MCF 10A (cell line): ENCODE measurements around the gene MSH6. TPM values are rescaled to one million over a fixed set of nuclear protein-coding genes. Genes with fewer than 3 reads are reported as not detected.
"Not testable (repeated sequence)": the region's sequence is repeated elsewhere in the genome, so short reads cannot be mapped to it uniquely, and the experiment has no call there.

Source experiments
- BruUV-seq: library from RNA; stranded (reverse); fragments of 400-500 nt; replicated peaks from 2 replicates; lab custom pipeline; 2021; lab: Mats Ljungman, UMichigan
- CTCF ChIA-PET: fragments of 300-600 bp; sonication (Branson Sonifier 250); formaldehyde crosslinking; extraction: SDS; loops from one replicate; lab custom pipeline; 2021; ENCODE audit warnings: antibody characterized with exemption, inconsistent platforms; lab: Yijun Ruan, JAX
- POLR2A ChIA-PET: fragments of 300-600, 350-650 bp; sonication (Branson Sonifier 250); formaldehyde crosslinking; extraction: SDS; loops from one replicate; lab custom pipeline; 2020; ENCODE audit warnings: antibody characterized with exemption, inconsistent platforms; lab: Yijun Ruan, JAX
- DNase-seq: peaks from one replicate; pipeline ENCODE4 v3.0.0-alpha.2; 2018; ENCODE audit not compliant: unreplicated experiment
- H3K27ac Mint-ChIP-seq: one replicate; pipeline ENCODE4 v1.8.0; 2022; ENCODE audit warnings: mild to moderate bottlenecking, low read depth, mixed read lengths; ENCODE audit not compliant: unreplicated experiment
- H3K27me3 Mint-ChIP-seq: one replicate; pipeline ENCODE4 v1.8.0; 2022; ENCODE audit warnings: mixed read lengths; ENCODE audit not compliant: insufficient read depth, unreplicated experiment
- H3K36me3 Mint-ChIP-seq: one replicate; pipeline ENCODE4 v1.8.0; 2022; ENCODE audit warnings: mild to moderate bottlenecking, moderate library complexity, mixed read lengths; ENCODE audit not compliant: insufficient read depth, unreplicated experiment
- H3K4me1 Mint-ChIP-seq: one replicate; pipeline ENCODE4 v1.8.0; 2022; ENCODE audit warnings: mixed read lengths; ENCODE audit not compliant: insufficient read depth, unreplicated experiment
- H3K4me3 Mint-ChIP-seq: one replicate; pipeline ENCODE4 v1.8.0; 2022; ENCODE audit warnings: mild to moderate bottlenecking, moderate library complexity, mixed read lengths; ENCODE audit not compliant: unreplicated experiment
- H3K9me3 Mint-ChIP-seq: one replicate; pipeline ENCODE4 v1.8.0; 2022; ENCODE audit warnings: mixed read lengths; ENCODE audit not compliant: unreplicated experiment
- intact Hi-C: fragments of 100-400 bp; cut with micrococcal nuclease; formaldehyde crosslinking; loops from 2 replicates; pipeline ENCODE4 v1.14.1; 2022
- total RNA-seq: library from RNA; stranded (reverse); gene quantifications from 2 replicates; pipeline ENCODE4 v1.2.3, GENCODE V29; 2022
- TF ChIP-seq, protein P1 (sequence below): fragments of 200-600 bp; IDR thresholded peaks from one replicate; pipeline ENCODE4 v1.8.0; 2022; ENCODE audit warnings: antibody characterized with exemption, mild to moderate bottlenecking; ENCODE audit not compliant: unreplicated experiment

The MSH6 gene
- total RNA-seq, 1 experiment from 2014 or later, result 45.3 TPM

DNA sequence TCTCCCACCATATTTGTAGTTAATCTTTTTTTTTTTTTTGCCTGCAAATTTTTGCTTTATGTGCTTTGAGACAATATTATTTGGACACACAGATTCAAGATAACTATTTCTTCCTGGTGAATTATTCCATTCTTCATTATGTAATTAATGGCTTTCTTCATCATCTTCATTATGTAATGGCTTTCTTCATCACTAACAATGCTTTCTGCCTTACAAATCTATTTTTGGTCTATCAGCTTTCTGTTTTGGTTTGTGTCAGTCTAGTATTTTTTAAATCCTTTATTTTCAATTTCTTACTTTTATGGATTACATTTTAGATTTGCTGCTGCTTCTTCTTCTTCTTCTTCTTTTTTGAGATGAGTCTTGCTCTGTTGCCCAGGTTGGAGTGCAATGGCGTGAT is 60.5 kb downstream of the MSH6 start:
- TF ChIP-seq, protein P1, sequence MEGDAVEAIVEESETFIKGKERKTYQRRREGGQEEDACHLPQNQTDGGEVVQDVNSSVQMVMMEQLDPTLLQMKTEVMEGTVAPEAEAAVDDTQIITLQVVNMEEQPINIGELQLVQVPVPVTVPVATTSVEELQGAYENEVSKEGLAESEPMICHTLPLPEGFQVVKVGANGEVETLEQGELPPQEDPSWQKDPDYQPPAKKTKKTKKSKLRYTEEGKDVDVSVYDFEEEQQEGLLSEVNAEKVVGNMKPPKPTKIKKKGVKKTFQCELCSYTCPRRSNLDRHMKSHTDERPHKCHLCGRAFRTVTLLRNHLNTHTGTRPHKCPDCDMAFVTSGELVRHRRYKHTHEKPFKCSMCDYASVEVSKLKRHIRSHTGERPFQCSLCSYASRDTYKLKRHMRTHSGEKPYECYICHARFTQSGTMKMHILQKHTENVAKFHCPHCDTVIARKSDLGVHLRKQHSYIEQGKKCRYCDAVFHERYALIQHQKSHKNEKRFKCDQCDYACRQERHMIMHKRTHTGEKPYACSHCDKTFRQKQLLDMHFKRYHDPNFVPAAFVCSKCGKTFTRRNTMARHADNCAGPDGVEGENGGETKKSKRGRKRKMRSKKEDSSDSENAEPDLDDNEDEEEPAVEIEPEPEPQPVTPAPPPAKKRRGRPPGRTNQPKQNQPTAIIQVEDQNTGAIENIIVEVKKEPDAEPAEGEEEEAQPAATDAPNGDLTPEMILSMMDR, result no peak
- no TSS peak for BruUV-seq
- Mint-ChIP-seq H3K27ac (no peak overlapping the region), H3K36me3 (peaks cover 38% of the 10 kb centered on the region), H3K27me3 (no peaks in the 10 kb centered on the region), H3K4me1 (peaks cover 9% of the 10 kb centered on the region), H3K4me3 (no peak overlapping the region), H3K9me3 (no peaks in the 10 kb centered on the region)
- intact Hi-C loops, result no loop called here
- CTCF ChIA-PET, result interaction anchor here (0.7 to 2.3 kb wide), 4 partner anchors 15 to 571 kb away, joined by 3 to 10 read pairs (median 3); no protein-coding TSS in a partner anchor
- POLR2A ChIA-PET, result interaction anchor here (0.7 to 1.4 kb wide), 4 partner anchors 15 to 250 kb away, joined by 3 to 5 read pairs (median 3); no protein-coding TSS in a partner anchor
- DNase-seq, result no peak

DNA sequence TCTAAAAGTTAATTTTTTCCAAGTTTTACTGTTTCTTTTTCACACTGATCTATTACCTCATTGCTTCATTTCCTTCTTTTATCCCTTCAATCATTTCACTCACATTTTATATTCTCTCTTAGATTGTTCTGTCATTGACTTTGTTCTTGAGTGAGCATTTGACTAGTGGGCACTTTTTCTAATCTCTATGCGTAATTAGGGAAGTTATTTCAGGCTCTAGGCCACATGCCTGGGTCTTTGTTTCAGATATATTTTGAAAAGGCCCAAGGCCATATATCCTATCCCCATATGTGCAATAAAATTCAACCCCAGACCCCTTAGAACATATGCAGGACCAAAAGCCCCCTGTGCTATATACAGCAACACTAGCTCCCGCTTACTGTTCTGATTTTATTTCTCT is 61.2 kb downstream of the MSH6 start:
- Mint-ChIP-seq H3K4me1 (peaks cover 9% of the 10 kb centered on the region), H3K27me3 (no peaks in the 10 kb centered on the region), H3K36me3 (peaks cover 30% of the 10 kb centered on the region), H3K9me3 (no peaks in the 10 kb centered on the region), H3K4me3 (no peak overlapping the region), H3K27ac (no peak overlapping the region)
- no peak for DNase-seq
- TF ChIP-seq, protein P1, result no peak
- intact Hi-C loops, result no loop called here
- BruUV-seq, result no TSS peak
- ChIA-PET CTCF (interaction anchor here (0.7 to 2.3 kb wide), 2 partner anchors 14 to 570 kb away, joined by 3 to 10 read pairs; no protein-coding TSS in a partner anchor), POLR2A (no interaction called here)

DNA sequence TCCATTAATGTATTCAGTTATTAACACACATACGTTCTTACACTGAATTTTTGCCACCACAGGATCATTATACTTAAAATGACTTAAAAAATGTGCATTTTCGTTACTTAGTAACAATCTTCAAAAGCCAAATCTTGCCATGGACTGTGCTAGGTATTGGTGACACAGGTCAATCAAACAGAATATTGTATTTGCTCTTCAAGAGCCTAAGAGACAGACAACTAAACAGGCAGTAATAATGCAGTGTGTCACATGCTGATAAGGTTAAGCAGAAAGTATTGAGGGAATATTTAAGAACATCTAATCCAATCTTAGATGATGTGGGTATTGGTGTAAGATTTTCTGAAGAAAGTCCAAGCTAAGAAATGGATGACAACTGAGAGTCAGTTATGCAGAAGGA is 66.4 kb downstream of the MSH6 start:
- Mint-ChIP-seq H3K27ac (no peak overlapping the region), H3K36me3 (peaks cover 24% of the 10 kb centered on the region), H3K4me3 (no peak overlapping the region), H3K4me1 (peaks cover 16% of the 10 kb centered on the region), H3K9me3 (no peaks in the 10 kb centered on the region), H3K27me3 (no peaks in the 10 kb centered on the region)
- CTCF ChIA-PET, result interaction anchor here (0.9 to 1.3 kb wide), 4 partner anchors 9 to 258 kb away, joined by 3 to 4 read pairs (median 4); no protein-coding TSS in a partner anchor
- TF ChIP-seq, protein P1, result no peak
- POLR2A ChIA-PET, result interaction anchor here (0.6 kb wide), 1 partner anchor 13 kb away, joined by 3 read pairs; no protein-coding TSS in a partner anchor
- intact Hi-C loops, result no loop called here
- DNase-seq, result no peak
- BruUV-seq, result no TSS peak

DNA sequence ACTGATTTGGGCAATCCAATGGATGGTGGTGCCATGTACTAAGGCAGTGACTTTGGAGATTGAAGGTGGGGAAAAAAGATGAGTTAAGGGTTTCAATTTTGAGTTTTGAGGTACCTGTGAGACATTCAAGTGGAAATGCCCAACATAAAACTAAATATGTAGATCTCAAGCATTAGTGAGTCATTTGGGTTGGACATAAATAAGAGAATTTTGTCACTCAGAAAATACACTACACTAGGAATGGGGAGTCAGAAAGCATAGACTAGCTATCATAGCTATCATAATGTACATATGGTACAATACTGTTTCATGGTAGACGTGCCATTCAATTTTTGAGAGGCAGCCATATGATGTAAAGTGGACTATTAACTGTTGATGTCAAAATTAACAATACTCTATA is 67.3 kb downstream of the MSH6 start:
- CTCF ChIA-PET, result interaction anchor here (0.6 to 1.3 kb wide), 5 partner anchors 10 to 401 kb away, joined by 3 to 4 read pairs (median 3); no protein-coding TSS in a partner anchor
- BruUV-seq, result no TSS peak
- POLR2A ChIA-PET, result interaction anchor here (0.6 to 1.3 kb wide), 3 partner anchors 14 to 257 kb away, joined by 3 to 4 read pairs (median 3); no protein-coding TSS in a partner anchor

DNA sequence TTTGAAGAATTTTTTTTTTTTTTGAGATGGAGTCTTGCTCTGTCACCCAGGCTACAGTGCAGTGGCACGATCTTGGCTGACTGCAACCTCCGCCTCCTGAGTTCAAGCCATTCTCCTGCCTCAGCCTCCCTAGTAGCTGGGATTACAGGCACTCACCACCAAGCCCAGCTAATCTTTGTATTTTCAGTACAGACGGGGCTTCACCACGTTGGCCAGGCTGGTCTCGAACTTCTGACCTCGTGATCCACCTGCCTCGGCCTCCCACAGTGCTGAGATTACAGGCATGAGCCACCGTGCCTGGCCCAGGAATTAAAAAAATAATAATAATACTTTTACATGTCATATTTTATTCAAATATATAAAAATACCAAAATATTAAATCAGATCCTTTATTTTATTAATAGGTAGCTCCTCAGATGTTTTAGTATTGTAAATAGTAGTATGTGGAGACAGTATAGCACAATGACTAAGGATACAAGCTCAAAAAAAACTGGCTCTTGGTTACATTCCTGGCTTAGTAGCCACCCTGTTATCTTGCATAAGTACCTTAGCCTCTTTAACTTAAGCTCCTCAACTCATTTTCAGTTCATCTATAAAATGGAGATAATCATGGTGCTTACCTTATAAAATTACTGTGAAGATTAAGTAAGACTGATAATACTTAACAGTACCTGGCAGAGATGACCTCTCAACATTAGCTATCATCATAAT is 70.3 kb downstream of the MSH6 start:
- H3K9me3 Mint-ChIP-seq, DNase-seq, intact Hi-C loops, H3K27me3 Mint-ChIP-seq, H3K4me3 Mint-ChIP-seq, H3K27ac Mint-ChIP-seq, BruUV-seq: not testable (repeated sequence)
- Mint-ChIP-seq H3K4me1 (peaks cover 29% of the 10 kb centered on the region), H3K36me3 (peaks cover 19% of the 10 kb centered on the region)
- POLR2A ChIA-PET, result interaction anchor here (1.0 kb wide), 1 partner anchor 51 kb away, joined by 4 read pairs; no protein-coding TSS in a partner anchor
- CTCF ChIA-PET, result interaction anchor here (0.5 to 1.8 kb wide), 8 partner anchors 10 to 835 kb away, joined by 3 to 14 read pairs (median 3); no protein-coding TSS in a partner anchor

More for the DNA sequence above, 67.3 kb downstream of the MSH6 start:
- TF ChIP-seq, protein P1, result no peak
- no peak overlapping the region for H3K4me3 Mint-ChIP-seq
- peaks cover 13% of the 10 kb centered on the region for H3K4me1 Mint-ChIP-seq
- H3K9me3 Mint-ChIP-seq, result no peaks in the 10 kb centered on the region
- intact Hi-C loops, result no loop called here
- no peak overlapping the region for H3K27ac Mint-ChIP-seq
- peaks cover 23% of the 10 kb centered on the region for H3K36me3 Mint-ChIP-seq
- DNase-seq, result no peak
- H3K27me3 Mint-ChIP-seq, result no peaks in the 10 kb centered on the region
